Lower lobe of right lung (tissue), 2 donors: ENCODE data around the gene NDUFAF3. TPM values are rescaled to one million over a fixed set of nuclear protein-coding genes. Genes with fewer than 3 reads are reported as not detected.

Source experiments
- ATAC-seq, 2 donors: fragments of 200-7000 bp; cut with Tn5 transposase; one replicate each; pipeline ENCODE4 v1.9.1; 2020 to 2022; ENCODE audit warnings: mild to moderate bottlenecking in 2 of 2, moderate library complexity in 2 of 2
- DNase-seq: peaks from one replicate; pipeline ENCODE4 v3.0.0-alpha.2; 2020
- H3K27ac ChIP-seq: fragments of 200-600 bp; one replicate; pipeline ENCODE4 v1.8.0; 2022
- H3K27me3 ChIP-seq: fragments of 200-600 bp; one replicate; pipeline ENCODE4 v1.8.0; 2022; ENCODE audit warnings: low read depth
- H3K36me3 ChIP-seq: fragments of 200-600 bp; one replicate; pipeline ENCODE4 v1.8.0; 2022; ENCODE audit warnings: mild to moderate bottlenecking
- H3K4me1 ChIP-seq: fragments of 200-600 bp; one replicate; pipeline ENCODE4 v1.8.0; 2022
- H3K4me3 ChIP-seq: fragments of 200-600 bp; one replicate; pipeline ENCODE4 v1.8.0; 2022; ENCODE audit warnings: mild to moderate bottlenecking
- H3K9me3 ChIP-seq: fragments of 200-600 bp; one replicate; pipeline ENCODE4 v1.8.0; 2022
- CTCF ChIP-seq: fragments of 200-600 bp; IDR thresholded peaks from one replicate; pipeline ENCODE4 v1.8.0; 2022; ENCODE audit warnings: antibody characterized with exemption, mild to moderate bottlenecking
- intact Hi-C: fragments of 100-400 bp; cut with DNase I; formaldehyde crosslinking; loops from one replicate; pipeline ENCODE4 v1.11.0; 2022
- total RNA-seq: library from RNA; stranded (reverse); fragmentation: NEBNext Ultra II Directional; extraction: Animal tissue kit (Norgen Biotek cat#: 25700); gene quantifications from one replicate; pipeline ENCODE4 v1.2.1, GENCODE V29; 2021
- donor health status: DM: no; HTN: yes; CAD: no; lungs with severe emphysema.

NDUFAF3 gene
- total RNA-seq, 1 donor from 2014 or later: 85.6 TPM

DNA sequence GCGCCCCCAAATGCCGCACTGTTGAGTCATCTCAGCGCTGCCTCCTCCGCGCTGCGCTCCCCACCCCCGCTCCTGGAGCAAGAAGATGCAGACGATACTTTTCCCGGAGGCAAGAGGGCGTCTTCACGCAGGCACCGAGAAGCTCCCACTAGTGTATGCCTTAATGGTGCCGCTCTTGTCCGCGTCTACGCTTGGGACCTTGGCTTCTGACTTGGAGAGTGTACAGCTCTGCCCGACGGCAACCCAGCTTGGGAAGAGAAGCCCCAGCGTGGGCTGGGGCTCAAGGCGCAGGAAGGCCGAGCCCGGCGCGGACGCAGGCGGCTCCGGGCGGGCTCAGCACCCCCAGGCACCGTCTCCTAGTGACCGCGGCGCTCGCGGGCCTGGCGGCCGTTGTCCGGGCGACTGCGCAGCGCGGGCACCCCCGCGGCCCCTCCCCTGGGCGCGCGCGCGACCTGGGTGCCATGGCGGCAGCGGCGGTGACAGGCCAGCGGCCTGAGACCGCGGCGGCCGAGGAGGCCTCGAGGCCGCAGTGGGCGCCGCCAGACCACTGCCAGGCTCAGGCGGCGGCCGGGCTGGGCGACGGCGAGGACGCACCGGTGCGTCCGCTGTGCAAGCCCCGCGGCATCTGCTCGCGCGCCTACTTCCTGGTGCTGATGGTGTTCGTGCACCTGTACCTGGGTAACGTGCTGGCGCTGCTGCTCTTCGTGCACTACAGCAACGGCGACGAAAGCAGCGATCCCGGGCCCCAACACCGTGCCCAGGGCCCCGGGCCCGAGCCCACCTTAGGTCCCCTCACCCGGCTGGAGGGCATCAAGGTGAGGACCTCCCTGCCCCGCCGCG is 31.9 kb upstream of the NDUFAF3 start, which contains the start of gene P4HTM:
P4HTM (plus strand) TSS at position 446 of the 840 bp plus-strand sequence; CDS start at position 462, 16 bp downstream.
- peaks cover 29% of the 10 kb centered on the region for H3K4me1 ChIP-seq
- intact Hi-C loops: no loop called here

GRCh38 chr3:48990636-48991469 is 31.1 kb upstream of the NDUFAF3 start:
- Histone ChIP-seq H3K27ac (peak overlapping the region; percentile 88), H3K27me3 (no peaks in the 10 kb centered on the region), H3K9me3 (no peaks in the 10 kb centered on the region), H3K4me3 (peak overlapping the region; percentile 83), H3K36me3 (peaks cover 12% of the 10 kb centered on the region), H3K4me1 (peaks cover 29% of the 10 kb centered on the region)
- intact Hi-C loops: no loop called here
- TF ChIP-seq CTCF: no peak
- no peak for DNase-seq
- ATAC-seq: peak; percentile 36 to 47

More for the DNA sequence above, 31.9 kb upstream of the NDUFAF3 start, which contains the start of gene P4HTM:
- Histone ChIP-seq H3K27ac (peak within 1 kb of the TSS; percentile 88), H3K9me3 (no peaks in the 10 kb centered on the region), H3K27me3 (no peaks in the 10 kb centered on the region), H3K36me3 (peaks cover 12% of the 10 kb centered on the region), H3K4me3 (peak within 1 kb of the TSS; percentile 83)
- ATAC-seq (peak; percentile 92 to 95), DNase-seq (peak; percentile 86)
- peak; percentile 47 for TF ChIP-seq CTCF

- ATAC-seq: no peak
- peak overlapping the region; percentile 83 for H3K4me3 ChIP-seq
- H3K27ac ChIP-seq: peak overlapping the region; percentile 88
- peaks cover 16% of the 10 kb centered on the region for H3K36me3 ChIP-seq
- H3K4me1 ChIP-seq: peaks cover 29% of the 10 kb centered on the region
- H3K27me3 ChIP-seq: no peaks in the 10 kb centered on the region
- DNase-seq: no peak
- TF ChIP-seq CTCF: no peak
- H3K9me3 ChIP-seq: no peaks in the 10 kb centered on the region
- intact Hi-C loops: no loop called here
These were observed 29.9 kb upstream of the NDUFAF3 start for GRCh38 chr3:48991851-48992545.

GRCh38 chr3:48993834-48994233 is 28.1 kb upstream of the NDUFAF3 start:
- Histone ChIP-seq H3K4me1 (peaks cover 24% of the 10 kb centered on the region), H3K4me3 (no peak overlapping the region), H3K9me3 (no peaks in the 10 kb centered on the region), H3K27me3 (no peaks in the 10 kb centered on the region), H3K27ac (no peak overlapping the region), H3K36me3 (peaks cover 22% of the 10 kb centered on the region)
- intact Hi-C loops: no loop called here
- DNase-seq (no peak), ATAC-seq (no peak)
- TF ChIP-seq CTCF: no peak

- Histone ChIP-seq H3K9me3 (no peaks in the 10 kb centered on the region), H3K4me1 (peaks cover 6% of the 10 kb centered on the region), H3K36me3 (peaks cover 22% of the 10 kb centered on the region), H3K4me3 (no peak overlapping the region), H3K27ac (no peak overlapping the region), H3K27me3 (no peaks in the 10 kb centered on the region)
- DNase-seq: no peak
- no peak for ATAC-seq
- no peak for TF ChIP-seq CTCF
- intact Hi-C loops: no loop called here
These were observed 25.3 kb upstream of the NDUFAF3 start for GRCh38 chr3:48996640-48997039.
